Memory B cell (primary cell): Measurements from ENCODE around the gene ACAP2.

Experiments used
- ATAC-seq: fragments of 150-1000 bp; cut with Tn5 transposase; 2 replicates; pipeline ENCODE4 v1.10.0; 2021; ENCODE audit warnings: low read depth, mild to moderate bottlenecking, moderate library complexity
- DNase-seq, 2 donors: peaks; one replicate each; pipeline ENCODE4 v3.0.0; 2022; ENCODE audit warnings: low spot score in 2 of 2
- H3K27ac Mint-ChIP-seq: one replicate; pipeline ENCODE4 v1.8.0; 2022; ENCODE audit warnings: mild to moderate bottlenecking, moderate library complexity, mixed read lengths
- H3K27me3 Mint-ChIP-seq: one replicate; pipeline ENCODE4 v1.8.0; 2022; ENCODE audit warnings: mixed read lengths
- H3K36me3 Mint-ChIP-seq: one replicate; pipeline ENCODE4 v1.8.0; 2022; ENCODE audit warnings: mild to moderate bottlenecking, mixed read lengths
- H3K4me1 Mint-ChIP-seq: one replicate; pipeline ENCODE4 v1.8.0; 2022; ENCODE audit warnings: mixed read lengths
- H3K4me3 Mint-ChIP-seq: one replicate; pipeline ENCODE4 v1.8.0; 2022; ENCODE audit warnings: mild to moderate bottlenecking, moderate library complexity, mixed read lengths
- H3K9me3 Mint-ChIP-seq: one replicate; pipeline ENCODE4 v1.8.0; 2022; ENCODE audit warnings: mixed read lengths

Gene ACAP2

DNA sequence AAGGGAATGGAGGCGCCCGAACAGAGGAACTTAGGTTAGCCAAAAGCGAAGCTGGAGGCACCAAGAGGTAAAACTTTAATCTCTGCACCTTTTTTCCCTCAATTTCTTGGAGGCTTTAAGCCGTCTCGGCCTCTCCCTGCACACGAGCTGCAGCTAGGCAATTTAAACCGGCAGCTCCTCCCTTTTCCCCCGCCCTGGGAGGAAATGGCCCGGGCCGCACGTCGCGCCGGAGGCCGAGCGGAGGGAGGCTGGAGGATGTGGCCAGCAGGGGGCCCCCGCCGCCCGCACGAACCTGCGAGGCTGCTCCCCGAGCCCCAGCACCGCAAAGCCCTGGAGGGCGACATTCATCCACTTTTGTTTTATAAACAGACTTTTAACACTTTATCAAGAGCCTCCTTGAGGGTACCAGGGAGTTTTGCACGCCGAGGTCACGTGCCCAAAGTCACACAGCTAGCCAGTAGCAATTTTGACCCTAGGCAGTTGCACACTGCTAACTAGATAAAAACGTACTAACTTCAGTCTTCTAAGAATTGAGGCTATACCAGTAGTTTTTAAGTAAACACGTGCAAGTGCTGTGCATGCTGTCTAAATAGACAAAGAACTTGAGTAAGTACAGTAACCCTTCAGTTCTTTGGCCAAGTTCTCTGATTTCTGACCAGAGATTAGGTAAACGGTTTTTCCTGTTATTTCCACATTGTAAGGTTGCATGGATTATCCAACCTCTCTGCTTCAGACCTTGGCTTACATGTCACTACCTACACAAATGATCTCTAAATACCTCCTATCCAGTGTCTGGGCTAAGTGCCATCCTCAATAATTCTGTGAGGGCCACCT, 171.2 kb downstream of the ACAP2 start:
- H3K4me3 Mint-ChIP-seq, result peak overlapping the region; percentile 91
- peak; percentile 88 to 89 for DNase-seq
- no peaks in the 10 kb centered on the region for H3K27me3 Mint-ChIP-seq

DNA sequence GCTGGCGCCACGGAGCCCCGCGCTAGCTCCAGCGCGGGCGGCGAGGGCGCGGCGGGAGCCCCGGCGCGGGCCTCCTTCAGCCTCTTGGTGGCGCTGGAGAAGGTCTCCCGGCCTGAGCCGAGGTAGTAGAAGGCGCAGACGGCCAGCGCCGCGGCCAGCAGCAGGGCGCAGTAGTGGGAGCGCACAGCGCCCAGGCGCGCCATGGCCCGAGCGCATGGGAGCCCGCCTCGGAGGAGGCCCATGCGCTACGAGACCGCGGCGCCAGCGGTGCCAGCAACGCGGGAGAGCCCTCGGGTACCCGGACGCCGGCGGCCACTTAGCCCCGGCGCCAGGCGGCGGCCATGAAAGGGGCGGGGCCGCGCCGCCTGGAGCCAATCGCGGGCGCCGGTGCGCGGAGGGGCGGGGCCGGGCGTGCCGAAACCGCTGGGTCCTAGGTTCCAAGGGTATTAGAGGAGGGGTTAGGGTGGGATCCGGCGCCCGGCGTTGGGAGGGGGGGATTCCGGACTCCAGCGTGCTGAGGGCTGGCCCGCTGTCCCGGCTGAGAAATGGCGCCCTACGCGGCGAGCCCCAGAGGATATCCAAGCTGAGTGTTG, 171.9 kb downstream of the ACAP2 start, which contains the start of gene XXYLT1:
XXYLT1 (minus strand) TSS at position 343 of the 593 bp plus-strand sequence; CDS start at position 242, 101 bp downstream.
- Mint-ChIP-seq H3K27ac (peak within 1 kb of the TSS; percentile 75), H3K36me3 (no peaks in the 10 kb centered on the region), H3K9me3 (no peaks in the 10 kb centered on the region), H3K27me3 (no peaks in the 10 kb centered on the region), H3K4me1 (peaks cover 13% of the 10 kb centered on the region), H3K4me3 (peak within 1 kb of the TSS; percentile 91)
- peak; percentile 82 for ATAC-seq
- peak; percentile 88 to 92 for DNase-seq

More for the DNA sequence above, 171.2 kb downstream of the ACAP2 start:
- no peaks in the 10 kb centered on the region for H3K9me3 Mint-ChIP-seq
- peak; percentile 70 for ATAC-seq
- H3K27ac Mint-ChIP-seq, result peak overlapping the region; percentile 75
- H3K36me3 Mint-ChIP-seq, result no peaks in the 10 kb centered on the region
- H3K4me1 Mint-ChIP-seq, result peaks cover 13% of the 10 kb centered on the region

DNA sequence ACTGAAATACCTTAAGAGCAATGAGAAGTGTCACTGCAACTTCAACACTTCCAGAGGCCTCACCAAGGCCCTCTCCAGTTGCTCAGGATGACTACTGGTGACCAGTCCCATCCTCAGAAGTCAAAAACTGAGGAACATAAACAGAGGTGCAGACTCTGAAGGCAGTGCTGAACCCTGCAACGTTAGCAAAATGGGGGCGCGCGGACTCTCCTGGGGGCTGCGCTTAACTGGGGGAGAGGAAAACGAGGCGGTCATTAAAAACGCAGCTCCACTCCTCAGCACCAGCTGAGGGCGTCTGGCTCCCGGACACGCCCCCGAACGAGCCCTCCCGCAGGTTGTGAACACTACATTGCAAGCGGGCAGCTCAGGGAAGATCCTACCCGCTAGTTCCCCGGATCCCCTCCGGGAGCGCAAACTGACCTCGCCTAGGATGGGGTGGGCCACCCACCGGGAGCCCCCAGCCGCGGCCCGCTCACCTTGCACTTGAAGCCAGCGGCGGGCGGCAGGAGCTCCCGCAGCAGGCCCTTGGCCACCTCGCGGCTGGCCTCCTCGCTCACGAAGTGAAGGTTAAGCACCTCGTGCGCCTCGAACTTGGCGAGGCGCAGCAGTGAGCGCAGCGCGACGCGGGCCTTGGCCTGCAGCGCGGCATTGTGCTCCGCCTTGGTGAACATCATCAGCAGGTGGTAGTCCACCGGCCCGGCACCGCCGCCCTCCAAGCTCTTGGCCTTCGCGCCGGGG, 172.6 kb downstream of the ACAP2 start:
- ATAC-seq (no peak), DNase-seq (no peak)
- Mint-ChIP-seq H3K27me3 (no peaks in the 10 kb centered on the region), H3K36me3 (no peaks in the 10 kb centered on the region), H3K4me1 (peaks cover 13% of the 10 kb centered on the region), H3K9me3 (no peaks in the 10 kb centered on the region), H3K4me3 (peak overlapping the region; percentile 91), H3K27ac (no peak overlapping the region)

DNA sequence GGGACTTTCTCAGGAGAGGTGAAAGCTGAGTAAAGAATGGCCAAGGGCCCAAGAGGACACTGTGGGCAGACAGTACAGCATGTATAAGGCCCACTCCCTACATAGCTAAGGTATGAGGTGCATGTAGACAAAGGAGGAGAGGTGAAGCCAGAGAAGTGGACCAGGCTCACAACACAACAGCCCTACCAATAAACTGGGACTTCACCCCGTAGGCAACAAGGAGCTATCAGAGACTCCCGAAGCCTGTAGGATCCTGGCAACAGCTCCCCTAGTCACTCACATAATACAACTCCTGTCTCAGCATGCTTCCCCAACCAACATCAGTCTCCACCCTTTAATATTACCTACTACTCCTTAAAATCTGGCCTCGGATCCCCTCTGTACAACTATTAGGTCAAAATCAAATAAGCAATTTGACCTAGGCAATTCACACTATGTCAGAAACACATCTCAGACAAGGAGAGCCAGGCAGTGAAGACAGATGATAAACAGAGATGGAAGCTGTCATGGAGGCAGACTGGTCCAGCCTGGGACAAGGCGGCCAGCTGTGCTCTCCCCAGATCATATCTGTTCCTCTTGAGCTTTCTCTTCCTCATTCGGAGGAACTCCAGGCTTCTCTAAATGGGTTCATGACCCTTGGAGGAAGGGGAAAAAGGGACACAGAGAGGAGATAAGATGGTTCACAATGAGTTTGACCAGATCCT, 173.3 kb downstream of the ACAP2 start:
- DNase-seq, result no peak

DNA sequence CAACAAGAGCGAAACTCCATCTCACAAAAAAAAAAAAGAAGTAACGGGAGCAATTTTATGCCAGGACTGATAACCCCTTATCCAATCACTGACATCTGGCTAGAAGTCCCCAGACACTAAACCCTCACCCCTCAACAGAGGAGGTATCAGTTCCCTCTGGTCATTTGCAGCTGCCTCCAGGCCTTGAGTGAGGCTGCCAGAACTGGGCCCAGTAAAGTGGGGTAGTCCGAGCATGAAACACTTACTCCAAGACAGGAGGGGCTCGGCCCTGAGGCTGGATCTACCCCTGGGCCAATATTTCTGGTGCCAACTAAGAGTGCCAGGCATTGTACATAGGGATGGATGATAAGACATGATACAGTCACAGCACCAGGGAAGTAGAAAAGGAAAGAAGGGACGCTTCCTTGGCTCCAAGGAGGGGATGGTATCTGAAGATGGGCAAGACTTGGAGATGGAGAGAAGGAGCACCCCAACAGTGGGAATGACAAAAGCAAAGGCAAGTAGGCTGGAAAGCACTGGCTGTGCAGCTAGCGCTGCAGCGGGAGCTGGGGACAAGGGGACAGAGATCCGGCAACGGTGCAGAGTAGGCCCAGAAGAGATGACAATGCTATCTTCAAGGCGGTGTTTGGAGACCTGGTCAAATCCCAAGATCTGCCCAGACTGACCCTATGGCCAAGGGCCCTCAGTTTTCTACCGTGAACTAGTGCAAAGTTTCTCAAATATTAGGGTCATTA, 174.1 kb downstream of the ACAP2 start:
- H3K4me1 Mint-ChIP-seq, result peaks cover 13% of the 10 kb centered on the region
- ATAC-seq (no peak), DNase-seq (no peak)
- H3K36me3 Mint-ChIP-seq, result no peaks in the 10 kb centered on the region
- peak overlapping the region; percentile 33 for H3K4me3 Mint-ChIP-seq
- H3K27me3 Mint-ChIP-seq, result no peaks in the 10 kb centered on the region
- no peaks in the 10 kb centered on the region for H3K9me3 Mint-ChIP-seq
- H3K27ac Mint-ChIP-seq, result no peak overlapping the region

More for the DNA sequence above, 173.3 kb downstream of the ACAP2 start:
- H3K27ac Mint-ChIP-seq, result no peak overlapping the region
- H3K27me3 Mint-ChIP-seq, result no peaks in the 10 kb centered on the region
- H3K4me1 Mint-ChIP-seq, result peaks cover 13% of the 10 kb centered on the region
- no peaks in the 10 kb centered on the region for H3K36me3 Mint-ChIP-seq
- peak overlapping the region; percentile 91 for H3K4me3 Mint-ChIP-seq
- ATAC-seq, result no peak
- no peaks in the 10 kb centered on the region for H3K9me3 Mint-ChIP-seq

DNA sequence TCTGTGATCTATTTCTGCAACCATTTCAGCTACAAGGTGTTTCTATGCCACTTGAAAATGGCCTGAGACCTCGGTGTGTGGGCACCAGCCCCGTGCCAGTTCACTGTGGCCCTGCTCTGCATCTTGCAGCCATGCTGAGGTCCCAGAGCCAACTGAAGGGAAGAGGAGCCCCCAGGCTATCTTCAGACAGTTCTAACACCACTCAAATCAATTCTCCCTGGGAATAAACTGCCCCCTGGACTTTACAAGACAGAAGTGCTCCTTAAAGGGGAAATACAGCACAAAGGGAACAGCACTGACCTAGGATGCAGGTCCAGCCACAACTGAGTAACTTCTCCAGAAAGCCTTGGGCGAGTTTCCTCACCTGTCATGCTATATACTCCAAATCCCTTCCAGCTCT, 175.7 kb downstream of the ACAP2 start:
- Mint-ChIP-seq H3K4me1 (peaks cover 12% of the 10 kb centered on the region), H3K9me3 (no peaks in the 10 kb centered on the region), H3K4me3 (no peak overlapping the region), H3K27me3 (no peaks in the 10 kb centered on the region), H3K36me3 (no peaks in the 10 kb centered on the region), H3K27ac (no peak overlapping the region)
- DNase-seq, result no peak
- no peak for ATAC-seq

DNA sequence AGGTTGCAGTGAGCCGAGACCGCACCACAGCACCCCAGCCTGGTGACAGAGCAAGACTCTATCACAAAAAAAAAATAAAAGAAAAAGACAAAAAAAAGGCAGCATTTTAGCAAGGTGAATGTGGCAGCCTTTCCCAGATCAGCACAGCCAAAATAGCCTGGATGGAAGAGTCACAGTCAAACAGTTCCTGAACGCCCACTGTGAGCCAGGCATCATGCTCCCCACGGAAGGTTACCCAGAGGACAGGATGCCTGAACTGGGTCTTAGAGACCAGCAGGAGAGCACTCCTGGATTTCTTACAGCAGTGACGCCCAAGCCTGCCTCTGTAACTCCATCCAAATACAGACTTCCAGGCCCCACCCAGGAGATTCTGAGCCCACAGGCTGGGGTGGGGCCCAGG, 176.4 kb downstream of the ACAP2 start:
- no peak overlapping the region for H3K27ac Mint-ChIP-seq
- no peak for DNase-seq
- H3K9me3 Mint-ChIP-seq, result no peaks in the 10 kb centered on the region
- no peaks in the 10 kb centered on the region for H3K27me3 Mint-ChIP-seq
- ATAC-seq, result no peak
- no peaks in the 10 kb centered on the region for H3K36me3 Mint-ChIP-seq
- H3K4me3 Mint-ChIP-seq, result no peak overlapping the region
- H3K4me1 Mint-ChIP-seq, result peaks cover 10% of the 10 kb centered on the region

DNA sequence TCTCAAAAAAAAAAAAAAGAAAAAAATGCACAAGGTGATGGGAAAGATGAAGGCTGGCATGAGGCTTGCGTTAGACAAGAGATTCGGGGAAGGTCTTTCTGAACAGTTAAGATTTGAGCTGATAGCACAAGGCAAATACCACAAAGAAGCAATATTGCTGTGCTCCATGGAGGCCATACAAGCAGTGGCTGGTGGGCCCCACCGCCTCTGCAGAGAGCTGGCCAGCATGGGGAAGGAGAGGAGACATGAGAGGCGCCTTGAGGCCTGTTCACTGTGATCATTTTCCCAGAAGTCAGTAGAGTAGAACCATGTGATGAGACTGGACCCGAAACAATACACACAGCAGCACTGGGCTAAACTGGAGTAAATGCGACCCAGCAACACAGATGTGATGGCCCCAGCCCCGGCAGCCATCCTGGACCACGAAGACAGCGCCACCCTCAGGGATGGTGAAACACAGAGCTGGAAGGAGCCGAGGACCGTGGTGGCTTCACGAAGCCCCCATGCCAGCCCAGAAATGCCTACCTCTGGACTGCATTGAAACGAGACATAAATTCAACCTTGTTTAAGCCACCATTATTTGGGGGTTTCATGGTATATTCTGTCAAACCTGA, 177.3 kb downstream of the ACAP2 start:
- H3K9me3 Mint-ChIP-seq, result no peaks in the 10 kb centered on the region
- no peak overlapping the region for H3K27ac Mint-ChIP-seq
- H3K4me3 Mint-ChIP-seq, result no peak overlapping the region

DNA sequence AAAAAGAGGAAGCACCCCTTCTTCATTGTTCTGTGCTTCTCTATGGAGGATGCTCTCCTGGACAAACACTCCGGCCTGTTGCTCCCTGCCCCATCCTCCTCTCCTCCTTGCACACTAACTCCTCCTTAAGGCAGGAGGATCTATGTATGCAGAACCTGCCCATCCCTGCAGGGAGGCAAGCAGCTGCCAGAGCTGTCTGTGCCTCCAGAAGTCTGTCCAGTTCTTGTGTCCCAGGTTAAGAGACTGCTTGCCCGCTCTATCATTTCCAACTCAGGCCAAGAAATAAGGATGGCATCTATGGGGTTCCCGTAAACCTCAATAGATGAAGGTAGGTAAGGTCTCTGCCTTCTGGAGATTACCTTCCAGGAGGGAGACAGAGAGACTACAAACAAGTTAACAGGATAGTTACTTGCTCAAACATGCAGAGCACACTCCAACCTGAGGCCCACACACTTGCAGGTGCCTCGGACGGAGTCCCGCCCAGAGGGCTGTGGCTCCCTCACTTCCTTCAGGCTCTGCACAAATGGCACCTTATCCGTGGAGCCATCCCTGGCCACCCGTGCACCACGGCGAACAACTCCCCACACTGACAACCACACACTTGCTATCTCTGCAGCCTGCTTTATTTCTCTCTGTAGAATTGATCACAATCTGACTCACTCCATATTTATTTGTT, 178.8 kb downstream of the ACAP2 start:
- no peaks in the 10 kb centered on the region for H3K27me3 Mint-ChIP-seq
- H3K4me1 Mint-ChIP-seq, result peaks cover 12% of the 10 kb centered on the region
- H3K36me3 Mint-ChIP-seq, result no peaks in the 10 kb centered on the region
- no peaks in the 10 kb centered on the region for H3K9me3 Mint-ChIP-seq
- DNase-seq, result no peak
- no peak overlapping the region for H3K4me3 Mint-ChIP-seq
- no peak for ATAC-seq
- H3K27ac Mint-ChIP-seq, result no peak overlapping the region

More for the DNA sequence above, 177.3 kb downstream of the ACAP2 start:
- Mint-ChIP-seq H3K36me3 (no peaks in the 10 kb centered on the region), H3K4me1 (peaks cover 18% of the 10 kb centered on the region), H3K27me3 (no peaks in the 10 kb centered on the region)
- ATAC-seq (no peak), DNase-seq (peak in 1 of 2 donors; percentile 7)

DNA sequence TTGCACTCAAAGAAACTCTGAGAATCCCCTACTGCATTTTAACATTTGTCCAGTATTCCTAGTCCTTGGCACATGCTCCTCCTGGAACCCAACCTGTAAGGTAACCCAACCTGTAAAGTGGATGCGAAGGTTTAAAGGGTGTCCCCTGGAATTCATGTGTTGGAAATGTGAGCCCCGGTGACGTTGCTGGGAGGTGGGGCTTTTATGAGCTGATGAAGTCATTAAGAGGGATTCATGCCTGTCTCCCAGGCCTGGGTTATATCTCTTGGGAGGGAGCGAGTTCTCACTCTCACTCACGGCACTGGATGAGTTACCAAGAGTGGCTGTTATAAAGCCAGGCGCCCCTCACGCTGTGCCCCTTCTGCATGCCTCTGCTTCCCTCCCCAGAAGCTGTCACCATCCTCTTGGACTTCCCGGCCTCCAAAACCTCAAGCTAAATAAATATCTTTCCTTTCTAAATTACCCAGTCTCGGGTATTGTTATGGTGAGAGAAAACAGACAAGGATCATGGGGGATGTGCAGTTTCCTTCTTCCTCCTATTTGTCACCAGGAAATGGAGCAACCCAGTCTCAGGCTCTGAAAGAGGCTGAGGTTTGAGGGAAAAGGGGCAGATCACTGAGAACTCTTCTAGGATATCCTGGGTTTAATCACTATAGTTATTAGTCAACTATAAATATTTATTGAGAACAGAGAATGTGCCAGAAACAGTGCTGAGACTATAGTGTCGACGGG, 179.5 kb downstream of the ACAP2 start:
- H3K27me3 Mint-ChIP-seq, result no peaks in the 10 kb centered on the region
- H3K4me1 Mint-ChIP-seq, result peaks cover 11% of the 10 kb centered on the region
- no peak overlapping the region for H3K4me3 Mint-ChIP-seq
- no peak for DNase-seq
- H3K27ac Mint-ChIP-seq, result no peak overlapping the region
- H3K9me3 Mint-ChIP-seq, result no peaks in the 10 kb centered on the region
- ATAC-seq, result no peak
- H3K36me3 Mint-ChIP-seq, result no peaks in the 10 kb centered on the region

DNA sequence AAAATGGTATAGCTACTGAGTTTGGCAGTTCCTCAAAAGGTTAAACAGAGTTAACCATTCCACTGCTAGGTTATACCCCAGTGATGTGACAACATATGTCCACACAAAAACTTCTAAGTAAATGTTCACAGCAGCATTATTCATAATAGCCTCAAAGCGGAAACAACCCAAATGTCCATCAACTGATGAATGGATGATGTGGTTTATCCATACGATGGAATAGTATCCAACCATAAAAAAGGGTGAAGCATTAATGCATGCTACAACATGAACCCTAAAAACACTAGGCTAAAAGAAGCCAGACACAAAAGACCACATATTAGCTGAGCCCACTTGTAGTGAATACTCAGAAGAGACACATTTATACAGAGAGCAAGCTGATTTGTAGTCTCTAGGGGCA, 180.9 kb downstream of the ACAP2 start:
- Mint-ChIP-seq H3K36me3 (no peaks in the 10 kb centered on the region), H3K27me3 (no peaks in the 10 kb centered on the region), H3K4me3 (no peak overlapping the region), H3K27ac (no peak overlapping the region), H3K9me3 (no peaks in the 10 kb centered on the region), H3K4me1 (peaks cover 19% of the 10 kb centered on the region)
- no peak for ATAC-seq
- DNase-seq, result no peak

DNA sequence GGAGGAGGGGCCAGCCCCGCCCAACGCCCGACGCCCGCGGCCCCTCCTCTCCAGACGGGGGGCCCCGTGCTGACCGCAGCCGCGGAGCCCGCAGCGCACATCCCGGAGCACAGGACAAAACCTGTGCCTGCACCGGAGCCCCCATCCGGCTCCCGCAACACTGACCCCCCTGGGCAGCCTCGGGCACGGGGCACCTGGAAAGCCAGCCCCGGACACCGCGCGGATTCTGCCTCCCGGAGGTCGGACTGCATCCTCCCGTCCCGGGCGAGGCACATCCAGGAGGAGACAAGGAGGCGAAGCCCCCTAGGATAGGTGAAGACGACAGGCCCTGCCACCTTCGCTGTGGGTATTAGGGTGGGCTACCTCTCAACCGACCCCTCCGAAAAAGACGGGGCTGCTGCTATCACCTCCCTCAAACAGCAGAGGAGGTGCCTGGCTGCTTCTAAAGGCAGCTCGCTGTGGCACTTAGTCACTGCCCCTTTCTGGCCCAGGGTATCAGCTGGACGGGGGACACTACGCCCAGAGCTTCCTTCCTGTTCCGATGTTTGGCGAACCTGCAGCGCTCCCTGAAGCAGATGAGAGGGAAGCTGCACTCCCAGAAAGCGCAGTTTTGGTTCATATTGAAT, 182.4 kb downstream of the ACAP2 start:
- H3K9me3 Mint-ChIP-seq, result no peaks in the 10 kb centered on the region
- DNase-seq, result no peak

More for the DNA sequence above, 182.4 kb downstream of the ACAP2 start:
- no peak for ATAC-seq
- Mint-ChIP-seq H3K4me1 (peaks cover 19% of the 10 kb centered on the region), H3K4me3 (peak overlapping the region; percentile 66), H3K27me3 (no peaks in the 10 kb centered on the region), H3K36me3 (no peaks in the 10 kb centered on the region), H3K27ac (no peak overlapping the region)
